HG03095 (cell line): Measurements from ENCODE around the gene STK40.

Experiments
- ATAC-seq: cut with Tn5 transposase; IDR thresholded peaks from one replicate; pipeline ENCODE4 v1.9.1; 2021; ENCODE audit warnings: moderate library complexity; ENCODE audit not compliant: unreplicated experiment

Gene STK40

DNA sequence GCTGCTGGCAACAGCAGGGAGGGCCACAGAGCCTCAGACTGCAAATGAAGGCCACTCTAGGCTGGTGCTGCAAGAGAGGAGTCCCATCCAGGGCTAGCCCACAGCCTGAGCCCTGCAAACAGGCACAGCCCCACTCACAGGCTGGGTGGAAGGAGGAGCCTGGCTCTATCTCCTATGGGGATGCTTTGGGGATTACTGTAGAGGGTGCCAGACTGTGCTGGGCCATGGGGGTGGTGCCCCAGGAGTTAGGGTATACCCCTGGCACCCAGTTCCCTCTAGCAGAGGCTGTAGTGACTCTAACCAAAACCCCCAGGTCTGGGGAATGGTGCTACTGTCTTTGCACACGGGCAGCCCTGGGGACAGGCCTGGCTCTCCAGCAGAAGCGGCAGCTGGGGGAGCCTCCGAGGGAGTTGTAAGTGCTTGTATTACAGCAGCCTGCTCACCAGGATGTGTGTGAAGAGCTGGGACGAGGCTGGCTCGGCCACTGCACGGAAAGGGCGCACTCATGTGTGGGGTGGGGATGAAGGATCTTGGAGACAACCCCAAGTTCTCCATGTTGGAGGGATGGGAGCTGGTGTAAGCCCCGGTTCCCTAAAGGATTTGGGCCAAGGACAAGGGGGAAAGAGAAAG is 38.9 kb downstream of the STK40 start:
- no peak for ATAC-seq

DNA sequence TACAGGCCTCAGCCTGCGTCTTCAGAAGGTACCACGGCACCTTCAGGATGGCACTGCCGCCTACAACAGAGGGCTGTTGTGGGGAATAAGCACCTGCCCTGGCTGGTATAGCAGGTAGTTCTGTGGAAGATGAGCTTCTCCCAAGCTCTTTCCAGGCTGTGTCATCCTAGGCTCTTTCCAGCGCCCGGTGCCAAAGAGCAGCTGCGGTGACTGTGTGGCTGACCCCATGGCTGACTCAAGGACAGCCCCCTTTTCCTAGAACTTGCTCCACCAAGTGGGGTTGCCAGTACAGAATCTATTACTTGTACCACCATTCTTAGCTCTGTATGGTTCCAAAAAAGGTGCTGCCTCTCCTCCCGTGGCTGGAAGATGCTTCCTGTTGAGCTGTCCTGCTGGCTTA is 40.4 kb downstream of the STK40 start:
- ATAC-seq: no peak

GRCh38 chr1:36344395-36344680 is 41.4 kb downstream of the STK40 start:
- no peak for ATAC-seq

DNA sequence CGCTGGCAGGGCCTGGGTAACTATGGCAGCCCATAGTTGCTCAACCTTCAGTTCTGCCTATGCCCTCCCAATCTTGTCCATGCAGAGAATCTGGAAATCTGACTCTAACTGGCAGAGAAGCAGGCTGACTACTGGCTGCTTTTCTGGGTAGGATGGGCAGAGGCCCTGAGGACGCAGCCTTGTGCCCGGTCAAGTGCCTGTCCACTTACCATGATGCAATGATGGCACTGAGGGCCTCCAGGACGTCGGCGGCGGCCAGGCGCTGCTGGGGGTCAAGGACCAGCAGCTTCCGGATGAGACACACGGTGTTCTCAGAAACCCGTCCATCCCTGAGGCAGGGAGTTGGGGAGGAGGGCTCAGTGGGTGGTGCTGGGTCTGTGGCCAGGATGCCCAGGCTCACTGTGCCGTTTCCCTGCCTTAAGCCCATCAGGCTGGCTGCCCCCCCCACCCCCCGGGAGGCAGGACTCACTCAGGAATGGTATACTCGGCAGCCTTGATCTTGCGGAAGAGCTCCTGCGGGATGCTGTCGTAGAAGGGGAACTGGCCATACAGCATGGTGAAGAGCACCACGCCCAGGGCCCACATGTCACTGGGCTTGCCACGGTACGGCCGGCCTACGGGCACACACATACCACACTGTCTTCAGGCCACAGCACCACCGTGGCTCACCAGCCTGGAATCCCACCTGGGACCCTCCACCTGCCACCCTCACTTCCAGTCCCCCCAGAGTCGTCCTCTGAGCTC is 41.9 kb downstream of the STK40 start:
- no peak for ATAC-seq

GRCh38 chr1:36342426-36343185 is 43.1 kb downstream of the STK40 start:
- ATAC-seq: no peak

DNA sequence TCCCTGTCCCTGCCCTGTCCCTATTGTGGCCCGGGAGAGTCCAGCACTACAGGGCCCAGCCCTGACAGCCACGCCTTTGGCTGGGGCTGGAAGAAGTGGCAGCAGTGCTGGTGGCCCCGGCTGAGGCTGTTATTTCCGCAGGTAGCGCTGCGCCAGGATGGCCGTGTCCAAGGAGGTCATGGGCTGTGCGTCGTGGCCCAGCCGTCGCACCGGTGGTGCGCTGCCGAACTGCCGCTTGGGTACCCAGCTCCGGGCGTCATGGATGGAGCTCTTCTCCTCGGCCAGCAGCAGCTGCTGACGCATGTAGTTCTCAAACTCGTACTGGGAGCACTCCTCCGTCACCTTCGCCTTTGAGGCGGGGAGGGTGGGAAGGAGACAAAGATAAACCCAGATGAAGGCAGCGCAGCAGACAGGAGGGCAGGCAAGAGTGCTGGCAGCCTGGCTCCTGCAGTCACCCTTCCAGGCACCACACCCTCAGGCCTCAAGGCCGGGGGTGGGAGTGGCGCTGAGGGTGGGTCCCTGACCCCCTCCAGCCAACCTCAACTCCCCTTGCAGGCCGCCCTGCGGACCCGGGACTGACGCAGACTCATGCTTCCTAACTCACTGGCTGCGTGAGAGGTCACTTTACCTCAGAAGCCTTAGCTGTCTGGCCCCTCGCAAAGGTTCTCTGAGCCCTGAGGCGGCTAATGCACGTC is 44.0 kb downstream of the STK40 start:
- no peak for ATAC-seq

DNA sequence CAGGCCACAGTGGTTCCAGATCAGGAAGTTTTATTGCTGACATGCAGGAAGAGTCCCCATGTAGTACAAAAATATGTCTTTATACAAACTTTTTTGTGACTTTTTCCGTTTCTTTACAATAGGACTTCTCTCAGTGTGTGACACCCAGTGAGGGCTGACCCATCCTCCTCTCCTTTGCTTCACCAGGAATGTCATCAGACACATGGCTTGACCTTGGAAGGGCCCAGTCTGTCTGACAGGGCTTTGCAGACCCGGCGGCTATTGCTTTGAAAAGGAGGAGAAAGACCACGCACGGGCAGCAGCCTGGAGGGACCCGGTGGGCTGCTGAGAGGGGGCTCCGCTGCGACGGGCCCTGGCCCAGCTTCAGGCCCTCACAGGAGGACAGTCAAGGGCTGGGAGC is 46.1 kb downstream of the STK40 start:
- no peak for ATAC-seq

DNA sequence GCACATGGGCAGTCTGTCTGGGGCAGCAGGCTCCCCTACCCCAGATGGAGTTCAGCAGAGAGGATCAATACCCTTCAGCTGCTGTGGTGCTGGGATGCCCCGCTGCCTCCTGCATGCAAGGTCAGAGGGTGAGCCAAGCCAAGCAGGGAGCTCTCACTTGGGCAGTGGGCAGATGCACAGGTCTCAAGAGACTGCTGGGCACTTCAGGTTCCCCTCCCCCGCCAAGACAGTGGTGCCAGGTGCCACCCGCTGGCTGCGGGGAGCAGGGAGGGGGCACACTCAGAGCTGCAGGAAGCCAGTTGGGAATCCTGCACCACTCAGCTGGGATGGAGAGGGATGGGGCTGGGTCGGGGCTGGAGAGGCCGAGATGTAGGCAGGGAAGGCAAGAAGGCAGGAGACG is 46.5 kb downstream of the STK40 start:
- ATAC-seq: no peak

DNA sequence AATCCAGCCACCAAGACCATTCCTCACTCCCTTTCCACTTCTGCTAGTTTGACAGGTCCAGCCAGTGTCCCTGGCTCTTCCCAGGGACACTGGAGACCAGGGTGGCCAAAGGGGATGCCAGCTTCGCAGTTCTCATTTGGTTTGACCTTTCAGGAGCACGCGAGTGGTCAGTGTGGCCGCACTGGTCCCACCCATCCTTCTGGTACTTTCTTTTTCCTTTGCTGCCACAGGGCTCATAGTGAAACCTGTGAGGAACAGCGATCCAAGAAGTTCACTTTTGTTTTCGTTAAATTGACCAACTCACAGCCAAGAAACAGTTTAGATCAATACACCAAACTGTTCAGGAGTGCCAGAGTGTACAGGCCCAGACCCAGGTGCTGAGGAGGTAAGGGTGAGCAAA is 47.9 kb downstream of the STK40 start:
- no peak for ATAC-seq

GRCh38 chr1:36330940-36331339 is 54.8 kb downstream of the STK40 start:
- no peak for ATAC-seq

GRCh38 chr1:36329817-36330216 is 55.9 kb downstream of the STK40 start:
- no peak for ATAC-seq

- no peak for ATAC-seq
These were observed 57.0 kb downstream of the STK40 start for GRCh38 chr1:36328713-36329112.

GRCh38 chr1:36328088-36328480 is 57.6 kb downstream of the STK40 start:
- ATAC-seq: no peak

DNA sequence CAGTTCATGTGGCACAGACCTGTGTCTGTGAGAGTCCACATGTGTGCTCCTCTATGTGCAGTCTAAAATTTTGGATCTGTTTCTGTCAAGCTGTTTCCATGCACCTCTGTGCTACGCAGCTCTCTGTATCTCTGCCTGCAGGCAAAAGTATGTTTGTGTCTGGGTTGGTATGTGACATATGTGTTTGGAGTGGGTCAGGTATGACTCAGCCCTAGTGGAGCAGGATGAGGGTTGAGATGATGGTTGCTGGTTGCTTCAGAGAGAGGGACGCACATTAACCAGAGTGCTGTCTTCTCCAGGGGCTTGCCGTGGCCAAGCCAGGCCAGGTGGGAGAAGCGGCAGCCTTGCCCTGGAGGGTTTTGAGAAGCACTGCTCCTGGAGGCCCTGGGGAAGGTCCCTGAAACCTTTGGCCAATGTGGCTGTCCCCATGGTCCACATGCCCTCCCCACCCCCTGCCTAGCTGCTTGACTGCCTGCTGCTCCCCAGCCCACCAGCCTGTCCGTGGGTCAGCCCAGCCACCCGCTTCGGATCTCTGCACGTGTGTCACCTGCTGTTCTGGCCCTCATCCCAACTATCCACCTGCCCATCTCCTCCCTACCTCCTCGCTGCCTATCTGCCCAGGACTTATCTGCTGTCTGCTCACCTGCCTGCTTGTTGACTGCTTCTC is 58.2 kb downstream of the STK40 start:
- no peak for ATAC-seq

DNA sequence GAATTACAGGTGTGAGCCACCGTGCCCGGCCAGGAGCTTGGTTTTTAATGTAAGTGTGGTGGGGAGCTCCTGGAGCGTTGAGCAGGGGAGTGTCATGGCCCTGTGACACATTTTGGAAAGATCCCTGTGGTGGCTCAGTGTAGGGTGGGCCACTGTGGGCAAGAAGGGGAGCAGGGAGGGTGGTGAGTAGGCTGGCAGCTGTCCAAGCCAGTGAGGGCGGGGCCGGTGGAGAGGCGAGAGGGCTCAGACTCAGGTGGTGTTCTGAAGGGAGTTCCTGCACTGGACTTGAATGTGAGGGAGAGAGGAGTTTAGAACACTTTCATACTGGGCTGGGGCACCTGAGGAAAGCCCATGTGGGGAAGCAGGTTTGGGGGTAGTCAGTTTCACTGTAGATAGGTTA is 59.2 kb downstream of the STK40 start:
- ATAC-seq: no peak

DNA sequence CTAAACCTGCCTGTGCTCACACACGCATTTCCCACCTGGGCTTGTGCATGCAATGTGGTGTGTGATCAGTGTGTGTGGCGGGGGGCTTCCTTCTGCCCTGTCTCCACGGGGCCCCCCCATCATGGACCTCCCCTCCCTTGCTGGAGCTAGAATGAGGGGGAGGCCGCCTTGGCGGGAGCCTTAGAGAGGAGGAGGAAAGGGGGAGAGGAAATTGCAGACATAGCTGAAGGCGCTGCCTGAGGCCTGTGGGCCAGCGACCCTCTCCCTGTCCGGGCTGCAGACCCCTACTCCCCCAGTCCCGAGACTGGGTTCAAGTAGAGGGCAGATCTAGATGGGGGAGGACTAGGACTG is 61.4 kb downstream of the STK40 start:
- no peak for ATAC-seq

GRCh38 chr1:36323636-36324352 is 61.9 kb downstream of the STK40 start, which contains the start of gene EVA1B:
EVA1B (minus strand) TSS chr1:36323645; CDS start chr1:36323037, 608 bp downstream.
- ATAC-seq: no peak

- ATAC-seq: no peak
These were observed 62.7 kb downstream of the STK40 start for GRCh38 chr1:36322786-36323635.

DNA sequence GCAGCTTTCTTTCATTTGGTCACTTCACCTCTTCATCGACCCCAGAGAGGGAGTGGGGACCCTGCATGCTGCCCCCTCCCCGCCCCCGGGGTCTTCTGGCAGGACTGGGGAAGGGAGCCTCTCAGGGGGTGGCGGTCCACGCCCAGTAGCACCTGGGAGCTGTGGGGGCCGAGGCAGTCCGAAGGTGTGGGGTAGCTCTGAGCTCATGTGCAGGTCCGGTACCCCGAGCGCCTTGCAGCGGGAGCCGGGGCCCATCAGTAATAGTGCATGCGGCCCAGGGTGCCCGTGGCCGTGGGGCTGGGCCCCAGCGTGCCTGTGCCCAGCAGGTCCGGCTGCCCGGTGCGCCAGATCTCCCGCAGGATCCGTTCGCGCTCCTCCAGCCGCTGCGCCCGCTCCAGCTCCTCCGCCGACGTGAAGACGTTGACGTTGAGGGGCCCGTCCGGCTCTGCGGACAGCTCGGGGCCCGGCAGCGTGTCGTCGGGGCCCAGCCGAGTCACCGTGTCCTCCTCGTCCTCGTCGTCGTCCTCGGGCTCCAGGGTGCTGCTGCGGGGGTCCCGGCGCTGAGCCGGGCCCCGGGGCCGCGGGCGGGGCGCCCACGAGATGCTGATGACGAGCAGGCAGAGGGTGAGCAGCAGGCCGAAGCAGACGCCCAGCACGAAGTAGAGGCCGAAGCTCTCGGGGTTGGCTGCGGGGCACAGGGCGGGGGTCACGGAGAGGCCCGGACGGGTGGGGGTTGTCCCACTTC is 63.5 kb downstream of the STK40 start:
- no peak for ATAC-seq
